Left colon (tissue), 2 donors: Measurements from ENCODE around the gene KIRREL1. TPM values are rescaled to one million over a fixed set of nuclear protein-coding genes. Genes with fewer than 3 reads are reported as not detected.

Experiments
- ATAC-seq: fragments of 200-7000 bp; cut with Tn5 transposase; one replicate; pipeline ENCODE4 v1.9.1; 2020; ENCODE audit warnings: mild to moderate bottlenecking, moderate library complexity
- DNase-seq, 2 donors: peaks; one replicate each; pipeline ENCODE4 v3.0.0-alpha.2; 2020
- intact Hi-C, 2 donors: fragments of 100-400 bp; cut with DNase I in 1 of 2; cut with micrococcal nuclease in 1 of 2; formaldehyde crosslinking; loops; one replicate each; pipeline versions ENCODE4 v1.11.2 to v1.14.0; 2022; cut with DNase I, micrococcal nuclease
- total RNA-seq, 2 donors: library from RNA; stranded (reverse); fragmentation: NEBNext Ultra II Directional; extraction: Animal tissue kit (Norgen Biotek cat#: 25700); gene quantifications; one replicate each; pipeline ENCODE4 v1.2.1, GENCODE V29; 2021
- donor health status: DM: no; HTN: no; CAD: no.
- donor health status: DM: yes; HTN: yes; CAD: no.

Gene KIRREL1
- total RNA-seq, 2 donors from 2014 or later: 5.6 to 9.2 TPM

GRCh38 chr1:158146165-158146564 lies 152.7 kb downstream of the KIRREL1 start:
- DNase-seq: no peak
- no peak for ATAC-seq
- intact Hi-C loops: no loop called here

- ATAC-seq: no peak
- no peak for DNase-seq
- intact Hi-C loops: no loop called here
Measured at GRCh38 chr1:158146739-158147138, 153.3 kb downstream of the KIRREL1 start.

- DNase-seq (no peak), ATAC-seq (no peak)
- intact Hi-C loops: no loop called here
Measured at GRCh38 chr1:158147401-158147800, 154.0 kb downstream of the KIRREL1 start.

- ATAC-seq (no peak), DNase-seq (no peak)
- intact Hi-C loops: no loop called here
Measured at GRCh38 chr1:158147869-158148268, 154.4 kb downstream of the KIRREL1 start.

- DNase-seq: no peak
- no peak for ATAC-seq
- intact Hi-C loops: no loop called here
Measured at GRCh38 chr1:158148468-158148867, 155.0 kb downstream of the KIRREL1 start.

- DNase-seq: peak in 1 of 2 donors; percentile 11
Measured at GRCh38 chr1:158149175-158149574, 155.7 kb downstream of the KIRREL1 start.

More at GRCh38 chr1:158149175-158149574, 155.7 kb downstream of the KIRREL1 start:
- intact Hi-C loops: no loop called here
- ATAC-seq: no peak

Other genes starting within 250 kb of the KIRREL1 start
- 1 to 10 TPM; 1.1 to 1.2 TPM for gene FCRL2, start 216.5 kb upstream of the KIRREL1 start, total RNA-seq
- gene FCRL1, start 173.5 kb upstream of the KIRREL1 start, total RNA-seq: 1 to 10 TPM in 1 of 2 donors, under 1 TPM in 1; 0.61 to 1.5 TPM
- under 1 TPM in 1 of 2 donors, not detected in 1; 0.27 TPM for gene CD5L, start 151.8 kb upstream of the KIRREL1 start, total RNA-seq
- 1 to 10 TPM; 6.5 to 8.2 TPM for gene CD1D, start 187.2 kb downstream of the KIRREL1 start, total RNA-seq